CD4-positive, alpha-beta T cell (primary cell): Measurements from ENCODE around the gene EGR2. TPM values are rescaled to one million over a fixed set of nuclear protein-coding genes. Genes with fewer than 3 reads are reported as not detected.

Experiments used
- ATAC-seq: fragments of 200-7000 bp; cut with Tn5 transposase; one replicate; pipeline ENCODE4 v1.10.0; 2022; ENCODE audit warnings: mild to moderate bottlenecking; ENCODE audit not compliant: poor library complexity
- CTCF ChIA-PET: fragments of 350-600 bp; sonication (Branson Sonifier 250); formaldehyde crosslinking; loops from one replicate; lab custom pipeline; 2021; ENCODE audit warnings: antibody characterized with exemption, inconsistent platforms; lab: Charles Lee
- POLR2A ChIA-PET: fragments of 350-600 bp; sonication (Branson Sonifier 250); formaldehyde crosslinking; loops from one replicate; lab custom pipeline; 2021; ENCODE audit warnings: antibody characterized with exemption, inconsistent platforms; lab: Charles Lee
- DNase-seq, 14 experiments: peaks; one replicate each; pipeline ENCODE4 v3.0.0-alpha.2; 2013 to 2020; ENCODE audit warnings: mixed read lengths in 2 of 14
- H3K27ac ChIP-seq, 2 donors: one replicate each; pipeline versions ENCODE4 v1.5.1 to v1.7.0; 2013; ENCODE audit warnings: low read length in 2 of 2, low read depth in 1 of 2, mild to moderate bottlenecking in 1 of 2
- H3K27me3 ChIP-seq, 2 experiments: 1 replicate in 1 of 2; 2 replicates in 1 of 2; pipeline versions ENCODE4 v1.6.1 to v1.7.0; 2013; ENCODE audit warnings: low read length in 2 of 2, control low read depth in 1 of 2, mild to moderate bottlenecking in 1 of 2, moderate library complexity in 1 of 2; ENCODE audit not compliant: insufficient read depth in 2 of 2, control insufficient read depth in 1 of 2
- H3K36me3 ChIP-seq: one replicate; pipeline ENCODE4 v1.6.1; 2013; ENCODE audit warnings: low read length, control low read depth; ENCODE audit not compliant: insufficient read depth
- H3K4me1 ChIP-seq: one replicate; pipeline ENCODE4 v1.6.1; 2013; ENCODE audit warnings: low read length, control low read depth; ENCODE audit not compliant: insufficient read depth
- H3K4me3 ChIP-seq: one replicate; pipeline ENCODE4 v1.5.1; 2013; ENCODE audit warnings: mild to moderate bottlenecking, low read length, moderate library complexity
- H3K9me3 ChIP-seq, 2 experiments: 1 replicate in 1 of 2; 2 replicates in 1 of 2; pipeline versions ENCODE4 v1.6.1 to v1.7.0; 2013; ENCODE audit warnings: low read length in 2 of 2, mild to moderate bottlenecking in 2 of 2, control low read depth in 1 of 2, moderate library complexity in 1 of 2; ENCODE audit not compliant: control insufficient read depth in 1 of 2, insufficient read depth in 1 of 2
- H3K27ac Mint-ChIP-seq: one replicate; pipeline ENCODE4 v1.8.0; 2020; ENCODE audit warnings: mixed read lengths
- H3K27me3 Mint-ChIP-seq: one replicate; pipeline ENCODE4 v1.8.0; 2021; ENCODE audit warnings: mixed read lengths
- H3K36me3 Mint-ChIP-seq: one replicate; pipeline ENCODE4 v1.8.0; 2021; ENCODE audit warnings: low read depth, mixed read lengths
- H3K4me1 Mint-ChIP-seq: one replicate; pipeline ENCODE4 v1.8.0; 2021; ENCODE audit warnings: low read depth, mixed read lengths
- H3K4me3 Mint-ChIP-seq: one replicate; pipeline ENCODE4 v1.8.0; 2020; ENCODE audit warnings: mild to moderate bottlenecking, mixed read lengths
- H3K9me3 Mint-ChIP-seq: one replicate; pipeline ENCODE4 v1.8.0; 2020; ENCODE audit warnings: mixed read lengths
- CTCF ChIP-seq: fragments of 200-600 bp; IDR thresholded peaks from one replicate; pipeline ENCODE4 v1.8.0; 2022; ENCODE audit warnings: antibody characterized with exemption, mild to moderate bottlenecking
- intact Hi-C, 2 experiments: fragments of 100-400 bp; cut with DNase I in 1 of 2; cut with micrococcal nuclease in 1 of 2; formaldehyde crosslinking; loops; one replicate each; pipeline versions ENCODE4 v1.15.1 to v1.9.0; 2023 to 2025; cut with DNase I, micrococcal nuclease
- total RNA-seq, 174 experiments: library from RNA in 2 of 174; stranded (reverse) in 2 of 174; gene quantifications; one replicate each; pipeline ENCODE4 v1.2.3 and lab custom pipeline; 2021 to 2026

The EGR2 gene
- total RNA-seq, 2 experiments from 2014 or later: 3.2 to 5.4 TPM

GRCh38 chr10:62826273-62826672 lies 10.1 kb upstream of the EGR2 start:
- CTCF ChIA-PET: no interaction called here
- Mint-ChIP-seq H3K9me3 (no peaks in the 10 kb centered on the region), H3K4me1 (no peaks in the 10 kb centered on the region), H3K27me3 (peaks cover 25% of the 10 kb centered on the region), H3K27ac (no peak overlapping the region), H3K36me3 (no peaks in the 10 kb centered on the region), H3K4me3 (no peak overlapping the region)
- Histone ChIP-seq H3K4me3 (no peak overlapping the region), H3K36me3 (no peaks in the 10 kb centered on the region), H3K9me3 (no peaks in the 10 kb centered on the region), H3K27me3 (peaks cover 1 to 4% of the 10 kb centered on the region in 2 experiments), H3K27ac (no peak overlapping the region), H3K4me1 (no peaks in the 10 kb centered on the region)
- no peak for DNase-seq
- intact Hi-C loops: loop anchor here in 1 of 2 experiments (10.0 kb wide), 1 partner anchor 259 kb away; no protein-coding TSS in a partner anchor
- POLR2A ChIA-PET: interaction anchor here (1.5 kb wide), 1 partner anchor 189 kb away, joined by 4 read pairs; no protein-coding TSS in a partner anchor
- TF ChIP-seq CTCF: no peak
- no peak for ATAC-seq

- intact Hi-C loops: loop anchor here in 1 of 2 experiments (10.0 kb wide), 1 partner anchor 264 kb away; no protein-coding TSS in a partner anchor
- Mint-ChIP-seq H3K27me3 (peaks cover 55% of the 10 kb centered on the region), H3K4me3 (no peak overlapping the region), H3K36me3 (peaks cover 11% of the 10 kb centered on the region), H3K4me1 (peaks cover 23% of the 10 kb centered on the region), H3K9me3 (no peaks in the 10 kb centered on the region), H3K27ac (no peak overlapping the region)
- TF ChIP-seq CTCF: no peak
- H3K4me1 ChIP-seq: peaks cover 31% of the 10 kb centered on the region
- H3K4me3 ChIP-seq: no peak overlapping the region
- DNase-seq (no peak), ATAC-seq (no peak)
- no peaks in the 10 kb centered on the region for H3K9me3 ChIP-seq
- peaks cover 25 to 31% of the 10 kb centered on the region in 2 experiments for H3K27me3 ChIP-seq
- CTCF ChIA-PET: no interaction called here
- no peak overlapping the region for H3K27ac ChIP-seq
- POLR2A ChIA-PET: no interaction called here
- no peaks in the 10 kb centered on the region for H3K36me3 ChIP-seq
Measured at GRCh38 chr10:62820586-62820985, 4.4 kb upstream of the EGR2 start.

- H3K27me3 Mint-ChIP-seq: peaks cover 58% of the 10 kb centered on the region
- Histone ChIP-seq H3K4me1 (peaks cover 43% of the 10 kb centered on the region), H3K36me3 (no peaks in the 10 kb centered on the region), H3K27me3 (peaks cover 32 to 37% of the 10 kb centered on the region in 2 experiments), H3K4me3 (no peak overlapping the region), H3K27ac (no peak overlapping the region), H3K9me3 (no peaks in the 10 kb centered on the region)
- H3K4me1 Mint-ChIP-seq: peaks cover 31% of the 10 kb centered on the region
- ChIA-PET CTCF (interaction anchor here (0.6 to 4.7 kb wide), 9 partner anchors 14 to 338 kb away, joined by 3 to 40 read pairs (median 5); partner anchors contain the start of gene ADO), POLR2A (interaction anchor here (2.1 to 5.7 kb wide), 4 partner anchors 14 to 210 kb away, joined by 12 to 106 read pairs (median 58); partner anchors contain the start of gene ADO)
- no peaks in the 10 kb centered on the region for H3K9me3 Mint-ChIP-seq
- H3K36me3 Mint-ChIP-seq: peaks cover 11% of the 10 kb centered on the region
- intact Hi-C loops: loop anchor here (5.0 to 10.0 kb wide), 10 partner anchors 87 to 915 kb away; partner anchors contain the start of genes ARID5B (in 1 of the 2) and NRBF2 (in 1 of the 2)
- no peak for ATAC-seq
- TF ChIP-seq CTCF: no peak
- H3K4me3 Mint-ChIP-seq: peak overlapping the region; percentile 82
- peak in 2 of 14 experiments; percentile 8 to 23 for DNase-seq
- no peak overlapping the region for H3K27ac Mint-ChIP-seq
Measured at GRCh38 chr10:62819141-62819920, 3.2 kb upstream of the EGR2 start.
